Nephron progenitor cell (in vitro differentiated cells): ENCODE measurements around the gene GNL3L.
"Not testable (repeated sequence)": the region's sequence is repeated elsewhere in the genome, so short reads cannot be mapped to it uniquely, and the experiment has no call there.

Source experiments
- DNase-seq: peaks from one replicate; pipeline ENCODE4 v3.0.0; 2021
- H3K27ac Mint-ChIP-seq: 2 replicates; pipeline ENCODE4 v1.8.0; 2021; ENCODE audit warnings: mild to moderate bottlenecking, moderate library complexity, mixed read lengths
- H3K27me3 Mint-ChIP-seq: 2 replicates; pipeline ENCODE4 v1.8.0; 2021; ENCODE audit warnings: mild to moderate bottlenecking, low read depth, mixed read lengths; ENCODE audit not compliant: poor library complexity
- H3K36me3 Mint-ChIP-seq: 2 replicates; pipeline ENCODE4 v1.8.0; 2021; ENCODE audit warnings: low read depth, mixed read lengths
- H3K4me1 Mint-ChIP-seq: 2 replicates; pipeline ENCODE4 v1.8.0; 2021; ENCODE audit warnings: mixed read lengths
- H3K4me3 Mint-ChIP-seq: 2 replicates; pipeline ENCODE4 v1.8.0; 2021; ENCODE audit warnings: mild to moderate bottlenecking, moderate library complexity, mixed read lengths
- H3K9me3 Mint-ChIP-seq: 2 replicates; pipeline ENCODE4 v1.8.0; 2021; ENCODE audit warnings: mild to moderate bottlenecking, moderate library complexity, mixed read lengths
- TF ChIP-seq, protein P1 (sequence below): fragments of 200-600 bp; sonication (generic); IDR thresholded peaks from 2 replicates; pipeline ENCODE4 v1.5.0; 2021; ENCODE audit warnings: antibody characterized with exemption

GNL3L gene, protein sequence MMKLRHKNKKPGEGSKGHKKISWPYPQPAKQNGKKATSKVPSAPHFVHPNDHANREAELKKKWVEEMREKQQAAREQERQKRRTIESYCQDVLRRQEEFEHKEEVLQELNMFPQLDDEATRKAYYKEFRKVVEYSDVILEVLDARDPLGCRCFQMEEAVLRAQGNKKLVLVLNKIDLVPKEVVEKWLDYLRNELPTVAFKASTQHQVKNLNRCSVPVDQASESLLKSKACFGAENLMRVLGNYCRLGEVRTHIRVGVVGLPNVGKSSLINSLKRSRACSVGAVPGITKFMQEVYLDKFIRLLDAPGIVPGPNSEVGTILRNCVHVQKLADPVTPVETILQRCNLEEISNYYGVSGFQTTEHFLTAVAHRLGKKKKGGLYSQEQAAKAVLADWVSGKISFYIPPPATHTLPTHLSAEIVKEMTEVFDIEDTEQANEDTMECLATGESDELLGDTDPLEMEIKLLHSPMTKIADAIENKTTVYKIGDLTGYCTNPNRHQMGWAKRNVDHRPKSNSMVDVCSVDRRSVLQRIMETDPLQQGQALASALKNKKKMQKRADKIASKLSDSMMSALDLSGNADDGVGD

DNA sequence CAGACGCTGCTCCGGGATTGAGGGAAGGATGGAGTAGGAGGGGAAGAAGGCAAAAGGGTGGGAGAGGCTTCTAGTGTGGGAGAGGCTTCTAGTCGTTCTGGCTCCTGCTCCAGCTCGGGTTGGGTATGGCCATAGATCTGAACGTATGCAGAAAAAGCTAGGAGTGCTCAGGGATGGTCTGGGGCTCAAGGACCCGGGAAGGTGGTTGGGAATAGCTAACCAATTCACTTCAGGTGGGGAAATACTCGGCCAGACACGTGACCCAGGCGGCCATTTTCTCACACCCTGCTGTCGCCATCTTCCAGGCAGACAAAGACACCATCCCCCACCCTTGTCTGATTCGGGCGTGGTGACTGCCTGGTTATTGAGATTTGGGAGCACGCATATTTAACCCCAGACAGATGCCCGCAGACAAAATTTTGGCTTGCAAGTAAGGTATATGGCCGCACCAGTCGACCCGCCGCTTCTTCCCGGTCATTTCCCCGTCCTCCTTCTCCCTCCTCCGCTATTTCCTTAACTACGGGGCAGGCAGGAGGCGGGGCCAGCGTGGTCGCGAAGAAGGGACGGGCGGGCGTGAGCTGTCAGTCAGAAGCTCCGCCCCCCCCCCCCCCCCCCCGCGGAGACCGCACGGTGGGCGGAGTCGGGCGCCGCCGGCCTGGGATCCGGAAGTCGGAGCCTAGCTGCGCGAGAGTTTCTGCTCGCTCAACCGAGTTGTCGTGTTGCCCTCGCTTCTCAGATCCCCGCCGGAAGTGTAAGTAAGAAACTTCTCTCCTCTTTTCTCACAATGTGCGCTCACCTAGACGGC lies at the start of gene GNL3L:
GNL3L (plus strand) TSS at position 668 of the 805 bp plus-strand sequence. CDS start 2,348 bp downstream, outside the sequence.
- Mint-ChIP-seq H3K4me3 (peak within 1 kb of the TSS; percentile 93), H3K36me3 (peaks cover 24% of the 10 kb centered on the region), H3K9me3 (peaks cover 73% of the 10 kb centered on the region), H3K27ac (peak within 1 kb of the TSS; percentile 99), H3K4me1 (peaks cover 38% of the 10 kb centered on the region), H3K27me3 (no peaks in the 10 kb centered on the region)
- peak; percentile 76 for DNase-seq
- TF ChIP-seq, protein P1, sequence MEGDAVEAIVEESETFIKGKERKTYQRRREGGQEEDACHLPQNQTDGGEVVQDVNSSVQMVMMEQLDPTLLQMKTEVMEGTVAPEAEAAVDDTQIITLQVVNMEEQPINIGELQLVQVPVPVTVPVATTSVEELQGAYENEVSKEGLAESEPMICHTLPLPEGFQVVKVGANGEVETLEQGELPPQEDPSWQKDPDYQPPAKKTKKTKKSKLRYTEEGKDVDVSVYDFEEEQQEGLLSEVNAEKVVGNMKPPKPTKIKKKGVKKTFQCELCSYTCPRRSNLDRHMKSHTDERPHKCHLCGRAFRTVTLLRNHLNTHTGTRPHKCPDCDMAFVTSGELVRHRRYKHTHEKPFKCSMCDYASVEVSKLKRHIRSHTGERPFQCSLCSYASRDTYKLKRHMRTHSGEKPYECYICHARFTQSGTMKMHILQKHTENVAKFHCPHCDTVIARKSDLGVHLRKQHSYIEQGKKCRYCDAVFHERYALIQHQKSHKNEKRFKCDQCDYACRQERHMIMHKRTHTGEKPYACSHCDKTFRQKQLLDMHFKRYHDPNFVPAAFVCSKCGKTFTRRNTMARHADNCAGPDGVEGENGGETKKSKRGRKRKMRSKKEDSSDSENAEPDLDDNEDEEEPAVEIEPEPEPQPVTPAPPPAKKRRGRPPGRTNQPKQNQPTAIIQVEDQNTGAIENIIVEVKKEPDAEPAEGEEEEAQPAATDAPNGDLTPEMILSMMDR = no peak

DNA sequence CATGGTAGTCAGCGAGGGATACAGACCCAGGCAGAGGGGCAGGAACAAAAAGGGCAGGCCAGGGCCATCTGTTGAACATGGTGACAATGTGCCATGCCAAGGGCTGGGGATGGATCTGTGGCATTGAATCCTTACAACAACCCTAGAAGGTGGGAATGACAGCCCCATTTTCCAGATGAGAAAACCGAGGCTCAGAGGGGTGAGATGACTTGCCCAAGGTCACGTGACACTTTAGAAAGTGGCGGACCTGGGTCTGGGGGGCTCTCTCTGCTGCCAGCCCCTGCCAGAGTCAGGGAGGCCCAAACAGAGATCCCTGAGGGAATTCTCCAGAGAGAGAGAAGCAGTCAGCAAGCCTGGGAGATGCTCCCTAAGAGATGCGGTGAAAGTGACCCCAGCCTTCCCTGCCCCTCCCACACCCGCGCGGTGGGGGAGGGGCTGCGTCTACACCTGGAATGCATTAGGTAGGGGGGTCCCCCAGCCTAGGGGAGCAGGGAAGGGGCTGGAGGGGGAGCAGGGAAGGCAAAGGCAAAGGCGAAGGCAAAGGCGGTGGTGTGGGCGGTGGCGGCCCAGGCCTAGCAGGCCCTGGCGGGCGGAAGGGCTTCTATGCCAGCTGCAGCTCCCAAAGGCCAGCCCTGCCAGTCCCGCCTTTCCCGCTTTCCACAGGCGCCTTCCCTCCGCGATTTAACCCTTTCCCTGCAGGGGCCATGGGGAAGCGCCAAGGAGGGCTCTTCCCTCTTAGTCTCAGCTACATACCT lies 47.0 kb upstream of the GNL3L start:
- peak overlapping the region; percentile 74 for H3K27ac Mint-ChIP-seq
- DNase-seq = peak; percentile 15
- peak overlapping the region; percentile 60 for H3K4me3 Mint-ChIP-seq

DNA sequence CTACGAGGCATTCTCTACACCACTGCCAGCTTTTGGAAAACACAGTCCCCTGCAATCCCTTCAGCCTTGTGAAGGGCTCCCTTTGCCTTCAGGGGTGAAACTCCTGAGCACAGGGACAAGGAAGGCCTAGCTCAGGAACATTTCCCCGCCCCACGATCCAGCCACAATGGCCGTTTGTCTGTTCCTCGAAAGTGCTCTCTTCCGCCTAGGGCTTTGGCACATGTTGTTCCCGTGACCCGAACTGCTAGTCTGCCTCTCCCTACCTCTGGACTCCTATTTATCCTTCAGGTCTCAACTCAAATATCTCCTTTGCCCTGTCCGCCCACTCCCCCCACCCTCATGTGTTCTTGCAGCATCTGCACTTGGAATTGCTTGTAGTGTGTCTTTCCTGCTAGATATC lies 46.1 kb upstream of the GNL3L start:
- peaks cover 6% of the 10 kb centered on the region for H3K27me3 Mint-ChIP-seq
- no peak for DNase-seq
- H3K9me3 Mint-ChIP-seq = peaks cover 47% of the 10 kb centered on the region
- TF ChIP-seq, protein P1 = no peak
- H3K4me1 Mint-ChIP-seq = peaks cover 59% of the 10 kb centered on the region
- peak overlapping the region; percentile 53 for H3K4me3 Mint-ChIP-seq
- peak overlapping the region; percentile 89 for H3K27ac Mint-ChIP-seq
- peaks cover 6% of the 10 kb centered on the region for H3K36me3 Mint-ChIP-seq

More for the DNA sequence above, 47.0 kb upstream of the GNL3L start:
- peaks cover 6% of the 10 kb centered on the region for H3K27me3 Mint-ChIP-seq
- peaks cover 64% of the 10 kb centered on the region for H3K4me1 Mint-ChIP-seq
- TF ChIP-seq, protein P1 = no peak
- H3K9me3 Mint-ChIP-seq = peaks cover 46% of the 10 kb centered on the region
- no peaks in the 10 kb centered on the region for H3K36me3 Mint-ChIP-seq

DNA sequence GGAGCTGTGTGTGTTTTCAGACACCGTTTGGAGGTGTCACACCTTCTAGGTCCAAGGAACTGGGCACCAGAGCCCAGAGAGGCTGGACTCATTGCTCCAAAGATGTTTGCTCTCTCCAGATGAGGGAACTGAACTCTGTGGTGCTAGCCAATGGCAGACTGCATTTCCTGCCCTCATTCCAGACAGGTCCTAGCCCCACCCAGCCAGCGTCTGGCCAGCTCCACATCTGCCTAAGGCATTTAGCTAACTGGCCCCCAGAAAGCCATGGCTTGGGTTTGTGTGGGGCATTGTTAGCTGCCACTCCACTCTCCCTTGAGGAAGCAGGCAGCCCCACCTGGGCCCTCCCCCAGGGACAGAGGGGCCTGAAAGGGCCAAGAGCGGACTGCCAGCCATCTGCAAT lies 45.4 kb upstream of the GNL3L start:
- peak overlapping the region; percentile 37 for H3K27ac Mint-ChIP-seq
- TF ChIP-seq, protein P1 = no peak
- peaks cover 14% of the 10 kb centered on the region for H3K36me3 Mint-ChIP-seq
- H3K4me1 Mint-ChIP-seq = peaks cover 53% of the 10 kb centered on the region
- H3K27me3 Mint-ChIP-seq = peaks cover 6% of the 10 kb centered on the region
- no peak overlapping the region for H3K4me3 Mint-ChIP-seq
- peaks cover 55% of the 10 kb centered on the region for H3K9me3 Mint-ChIP-seq
- no peak for DNase-seq

DNA sequence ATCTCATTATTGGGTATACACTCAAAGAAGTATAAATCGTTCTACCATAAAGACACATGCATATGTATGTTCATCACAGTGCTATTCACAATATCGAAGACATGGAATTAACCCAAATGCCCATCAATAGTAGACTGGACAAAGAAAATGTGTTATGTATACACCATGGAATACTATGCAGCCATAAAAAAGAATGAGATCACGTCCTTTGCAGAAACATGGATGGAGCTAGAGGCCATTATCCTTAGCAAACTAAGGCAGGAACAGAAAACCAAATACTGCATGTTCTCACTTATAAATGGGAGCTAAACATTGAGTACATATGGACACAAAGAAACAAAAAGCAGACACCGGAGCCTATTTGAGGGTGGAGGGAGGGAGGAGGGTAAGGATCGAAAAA lies 40.2 kb upstream of the GNL3L start:
- peaks cover 42% of the 10 kb centered on the region for H3K4me1 Mint-ChIP-seq
- not testable (repeated sequence) for H3K27me3 Mint-ChIP-seq, DNase-seq, H3K4me3 Mint-ChIP-seq, H3K27ac Mint-ChIP-seq
- H3K9me3 Mint-ChIP-seq = peaks cover 64% of the 10 kb centered on the region
- H3K36me3 Mint-ChIP-seq = peaks cover 33% of the 10 kb centered on the region
